Measurements from ENCODE around the gene LRRC73. TPM values are rescaled to one million over a fixed set of nuclear protein-coding genes. Genes with fewer than 3 reads are reported as not detected.
A peak's percentile ranks its signal among the peaks of the same experiment; 100 is the strongest.

Gene LRRC73
- total RNA-seq, 1 experiment from 2014 or later = 0.37 TPM

- intact Hi-C loops (cut with micrococcal nuclease) = no loop called here
- TF ChIP-seq, protein P1, sequence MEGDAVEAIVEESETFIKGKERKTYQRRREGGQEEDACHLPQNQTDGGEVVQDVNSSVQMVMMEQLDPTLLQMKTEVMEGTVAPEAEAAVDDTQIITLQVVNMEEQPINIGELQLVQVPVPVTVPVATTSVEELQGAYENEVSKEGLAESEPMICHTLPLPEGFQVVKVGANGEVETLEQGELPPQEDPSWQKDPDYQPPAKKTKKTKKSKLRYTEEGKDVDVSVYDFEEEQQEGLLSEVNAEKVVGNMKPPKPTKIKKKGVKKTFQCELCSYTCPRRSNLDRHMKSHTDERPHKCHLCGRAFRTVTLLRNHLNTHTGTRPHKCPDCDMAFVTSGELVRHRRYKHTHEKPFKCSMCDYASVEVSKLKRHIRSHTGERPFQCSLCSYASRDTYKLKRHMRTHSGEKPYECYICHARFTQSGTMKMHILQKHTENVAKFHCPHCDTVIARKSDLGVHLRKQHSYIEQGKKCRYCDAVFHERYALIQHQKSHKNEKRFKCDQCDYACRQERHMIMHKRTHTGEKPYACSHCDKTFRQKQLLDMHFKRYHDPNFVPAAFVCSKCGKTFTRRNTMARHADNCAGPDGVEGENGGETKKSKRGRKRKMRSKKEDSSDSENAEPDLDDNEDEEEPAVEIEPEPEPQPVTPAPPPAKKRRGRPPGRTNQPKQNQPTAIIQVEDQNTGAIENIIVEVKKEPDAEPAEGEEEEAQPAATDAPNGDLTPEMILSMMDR (IDR thresholded peaks at IDR 0.05; ENCODE audit: unreplicated experiment) = no peak
- H3K9me3 Mint-ChIP-seq (ENCODE audit: unreplicated experiment) = no peaks in the 10 kb centered on the region
- POLR2A ChIA-PET = interaction anchor here (0.6 kb wide), 1 partner anchor 9 kb away, joined by 3 read pairs; no protein-coding TSS in a partner anchor
- CTCF ChIA-PET = interaction anchor here (0.6 to 1.1 kb wide), 2 partner anchors 12 to 32 kb away, joined by 3 to 4 read pairs; partner anchors contain the start of gene TJAP1
- no peak for DNase-seq (ENCODE audit: unreplicated experiment)
- H3K36me3 Mint-ChIP-seq (ENCODE audit: insufficient read depth, unreplicated experiment) = peaks cover 25% of the 10 kb centered on the region
- no peaks in the 10 kb centered on the region for H3K27me3 Mint-ChIP-seq (ENCODE audit: insufficient read depth, unreplicated experiment)
- H3K4me1 Mint-ChIP-seq (ENCODE audit: insufficient read depth, unreplicated experiment) = peaks cover 31% of the 10 kb centered on the region
- peak overlapping the region; percentile 39 for H3K27ac Mint-ChIP-seq (ENCODE audit: low read depth, unreplicated experiment)
- H3K4me3 Mint-ChIP-seq (ENCODE audit: unreplicated experiment) = no peak overlapping the region
- no TSS peak for BruUV-seq (replicated peaks)
Measured at GRCh38 chr6:43488667-43489276, 21.4 kb downstream of the LRRC73 start.

DNA sequence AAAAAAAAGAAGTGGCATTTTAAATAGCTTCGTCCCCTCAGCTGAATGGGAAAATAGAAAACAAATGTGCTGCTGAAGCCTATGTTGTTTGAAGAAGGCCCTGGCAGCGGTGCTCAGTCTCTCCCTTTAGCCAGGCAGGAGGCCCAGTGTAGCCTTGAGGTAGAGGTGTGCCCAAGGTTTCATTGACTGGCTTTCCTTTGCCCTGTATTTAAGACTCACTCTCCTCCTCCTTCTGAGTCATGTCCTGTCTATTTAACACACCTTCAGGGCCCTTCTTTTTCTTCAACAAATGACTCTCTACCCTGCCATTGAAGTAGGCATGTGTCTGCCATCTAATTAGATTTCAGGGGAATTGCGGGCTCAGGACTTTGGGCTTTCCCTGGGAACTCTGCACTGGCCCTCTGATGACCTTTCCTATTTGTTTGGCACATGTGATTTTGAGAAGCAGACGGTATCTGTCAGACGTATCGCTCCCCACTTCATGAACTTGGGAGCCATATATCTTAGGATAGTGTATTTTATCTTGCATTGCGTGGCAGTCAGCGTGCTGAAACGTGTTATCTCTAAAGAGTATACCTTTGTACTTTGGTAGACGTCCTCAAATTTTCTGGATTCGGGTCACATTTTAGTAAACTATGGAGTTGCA is 28.4 kb downstream of the LRRC73 start:
- Mint-ChIP-seq H3K9me3 (ENCODE audit: unreplicated experiment) (no peaks in the 10 kb centered on the region), H3K36me3 (ENCODE audit: insufficient read depth, unreplicated experiment) (peaks cover 46% of the 10 kb centered on the region), H3K27ac (ENCODE audit: low read depth, unreplicated experiment) (peak overlapping the region; percentile 85), H3K4me1 (ENCODE audit: insufficient read depth, unreplicated experiment) (peaks cover 27% of the 10 kb centered on the region), H3K27me3 (ENCODE audit: insufficient read depth, unreplicated experiment) (no peaks in the 10 kb centered on the region), H3K4me3 (ENCODE audit: unreplicated experiment) (peak overlapping the region; percentile 54)
- CTCF ChIA-PET = interaction anchor here (1.0 to 4.2 kb wide), 3 partner anchors 14 to 25 kb away, joined by 8 to 36 read pairs (median 13); no protein-coding TSS in a partner anchor
- TF ChIP-seq, protein P1 (IDR thresholded peaks at IDR 0.05; ENCODE audit: unreplicated experiment) = no peak
- DNase-seq (ENCODE audit: unreplicated experiment) = peak; percentile 86
- intact Hi-C loops (cut with micrococcal nuclease) = loop anchor here (2.0 kb wide), 1 partner anchor 15 kb away; no protein-coding TSS in a partner anchor
- POLR2A ChIA-PET = interaction anchor here (1.0 to 11.7 kb wide), 4 partner anchors 13 to 54 kb away, joined by 3 to 209 read pairs (median 6); partner anchors contain the start of gene ABCC10
- BruUV-seq (replicated peaks) = no TSS peak

GRCh38 chr6:43481075-43481474 is 29.1 kb downstream of the LRRC73 start:
- POLR2A ChIA-PET = interaction anchor here (0.7 to 11.7 kb wide), 7 partner anchors 11 to 112 kb away, joined by 3 to 209 read pairs (median 4); partner anchors contain the start of genes ABCC10 and ZNF318
- DNase-seq (ENCODE audit: unreplicated experiment) = peak; percentile 91
- H3K27me3 Mint-ChIP-seq (ENCODE audit: insufficient read depth, unreplicated experiment) = no peaks in the 10 kb centered on the region
- H3K27ac Mint-ChIP-seq (ENCODE audit: low read depth, unreplicated experiment) = peak overlapping the region; percentile 85
- TF ChIP-seq, protein P1 (IDR thresholded peaks at IDR 0.05; ENCODE audit: unreplicated experiment) = no peak
- no peaks in the 10 kb centered on the region for H3K9me3 Mint-ChIP-seq (ENCODE audit: unreplicated experiment)
- peaks cover 29% of the 10 kb centered on the region for H3K4me1 Mint-ChIP-seq (ENCODE audit: insufficient read depth, unreplicated experiment)
- H3K4me3 Mint-ChIP-seq (ENCODE audit: unreplicated experiment) = peak overlapping the region; percentile 54
- BruUV-seq (replicated peaks) = TSS peak; percentile 97
- CTCF ChIA-PET = interaction anchor here (0.7 to 4.2 kb wide), 4 partner anchors 14 to 26 kb away, joined by 3 to 36 read pairs (median 9); partner anchors contain the start of gene DLK2
- intact Hi-C loops (cut with micrococcal nuclease) = loop anchor here (2.0 kb wide), 1 partner anchor 16 kb away; no protein-coding TSS in a partner anchor
- H3K36me3 Mint-ChIP-seq (ENCODE audit: insufficient read depth, unreplicated experiment) = peaks cover 45% of the 10 kb centered on the region

GRCh38 chr6:43478008-43478372 is 32.2 kb downstream of the LRRC73 start:
- BruUV-seq (replicated peaks) = TSS peak; percentile 35
- intact Hi-C loops (cut with micrococcal nuclease) = no loop called here
- Mint-ChIP-seq H3K27ac (ENCODE audit: low read depth, unreplicated experiment) (peak overlapping the region; percentile 97), H3K4me1 (ENCODE audit: insufficient read depth, unreplicated experiment) (peaks cover 29% of the 10 kb centered on the region), H3K27me3 (ENCODE audit: insufficient read depth, unreplicated experiment) (no peaks in the 10 kb centered on the region), H3K36me3 (ENCODE audit: insufficient read depth, unreplicated experiment) (peaks cover 24% of the 10 kb centered on the region), H3K9me3 (ENCODE audit: unreplicated experiment) (no peaks in the 10 kb centered on the region), H3K4me3 (ENCODE audit: unreplicated experiment) (peak overlapping the region; percentile 86)
- ChIA-PET POLR2A (interaction anchor here (0.6 to 11.7 kb wide), 14 partner anchors 15 to 109 kb away, joined by 3 to 209 read pairs (median 5); partner anchors contain the start of genes DLK2, LRRC73, POLR1C and YIPF3), CTCF (interaction anchor here (1.8 to 4.2 kb wide), 2 partner anchors 17 to 20 kb away, joined by 4 to 36 read pairs; no protein-coding TSS in a partner anchor)
- no peak for DNase-seq (ENCODE audit: unreplicated experiment)
- TF ChIP-seq, protein P1 (IDR thresholded peaks at IDR 0.05; ENCODE audit: unreplicated experiment) = no peak

Data from MCF 10A (cell line).